Immature natural killer cell (primary cell): ENCODE data around the gene SPAG7. TPM values are rescaled to one million over a fixed set of nuclear protein-coding genes. Genes with fewer than 3 reads are reported as not detected.

ENCODE experiments used
- DNase-seq, 3 donors: peaks; one replicate each; pipeline ENCODE4 v3.0.0; 2022; ENCODE audit warnings: mixed read lengths in 1 of 3
- H3K27ac Mint-ChIP-seq, 6 donors: one replicate each; pipeline ENCODE4 v1.8.0; 2020; ENCODE audit warnings: mixed read lengths in 6 of 6, mild to moderate bottlenecking in 5 of 6, inconsistent platforms in 4 of 6, moderate library complexity in 3 of 6
- H3K27me3 Mint-ChIP-seq, 3 donors: one replicate each; pipeline ENCODE4 v1.8.0; 2020 to 2021; ENCODE audit warnings: low read depth in 3 of 3, mild to moderate bottlenecking in 3 of 3, mixed read lengths in 3 of 3, moderate library complexity in 3 of 3, inconsistent platforms in 1 of 3
- H3K36me3 Mint-ChIP-seq, 3 donors: one replicate each; pipeline ENCODE4 v1.8.0; 2020; ENCODE audit warnings: mixed read lengths in 3 of 3, inconsistent platforms in 2 of 3, mild to moderate bottlenecking in 2 of 3
- H3K4me1 Mint-ChIP-seq, 2 donors: one replicate each; pipeline ENCODE4 v1.8.0; 2020; ENCODE audit warnings: inconsistent platforms in 2 of 2, mild to moderate bottlenecking in 2 of 2, mixed read lengths in 2 of 2, moderate library complexity in 1 of 2
- H3K4me3 Mint-ChIP-seq, 5 donors: one replicate each; pipeline ENCODE4 v1.8.0; 2020; ENCODE audit warnings: mild to moderate bottlenecking in 5 of 5, mixed read lengths in 5 of 5, inconsistent platforms in 3 of 5, moderate library complexity in 3 of 5
- H3K9me3 Mint-ChIP-seq, 6 donors: one replicate each; pipeline ENCODE4 v1.8.0; 2020; ENCODE audit warnings: mild to moderate bottlenecking in 6 of 6, mixed read lengths in 6 of 6, inconsistent platforms in 4 of 6, moderate library complexity in 3 of 6
- polyA plus RNA-seq, 3 donors: library from polyadenylated mRNA; unstranded; fragments of 300-500 nt; fragmentation: Illumina TruSeq; gene quantifications; one replicate each; pipeline ENCODE4 v1.2.3, GENCODE V29; 2021

The SPAG7 gene
- polyA plus RNA-seq, 3 donors from 2014 or later = 117 to 164 (median 155) TPM

DNA sequence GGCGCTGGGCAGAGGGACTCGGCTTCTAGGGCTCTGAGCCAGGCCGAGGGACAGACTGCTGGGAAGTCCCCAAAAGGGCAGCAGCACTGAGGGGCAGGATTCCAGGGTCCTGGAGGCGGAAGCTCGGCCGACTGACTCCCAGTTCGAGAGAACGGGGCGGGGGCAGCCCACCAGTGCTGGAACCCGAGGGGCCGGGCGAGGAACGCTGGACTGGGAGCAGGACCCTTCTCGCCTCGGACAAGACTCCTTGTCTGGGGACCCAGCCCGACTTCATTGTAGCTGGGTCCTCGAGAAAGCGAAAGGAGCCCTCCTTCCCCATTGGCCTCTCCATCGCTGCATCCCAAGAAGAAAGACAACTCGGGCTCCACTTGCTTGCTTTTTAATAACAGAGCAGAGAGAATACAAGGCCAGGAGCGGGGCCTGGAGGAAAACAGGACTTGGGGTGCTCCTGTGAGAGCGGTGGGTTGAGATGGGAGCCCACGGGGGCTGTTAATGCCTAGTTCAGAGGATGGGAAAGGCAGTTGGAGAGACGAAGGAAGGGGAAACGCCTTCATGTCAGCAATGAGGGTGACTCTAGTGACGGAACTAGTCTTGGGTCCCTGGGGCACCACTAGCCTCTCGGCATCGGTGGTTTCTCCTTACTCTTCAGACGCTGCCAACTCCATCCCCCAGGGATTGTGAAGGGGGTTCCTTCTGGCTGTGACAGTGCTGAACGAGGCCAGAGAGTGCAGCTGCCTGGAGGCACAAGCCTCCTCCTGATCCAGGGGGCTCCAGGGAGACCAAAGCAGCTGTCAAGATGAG is 20.4 kb upstream of the SPAG7 start:
- H3K4me3 Mint-ChIP-seq = peak overlapping the region; percentile 91 to 95 (median 94)
- peaks cover 0 to 2% (median 0%) of the 10 kb centered on the region in 3 donors for H3K27me3 Mint-ChIP-seq
- no peaks in the 10 kb centered on the region for H3K9me3 Mint-ChIP-seq
- peaks cover 37% of the 10 kb centered on the region in 2 donors for H3K4me1 Mint-ChIP-seq
- peaks cover 0 to 5% (median 0%) of the 10 kb centered on the region in 3 donors for H3K36me3 Mint-ChIP-seq
- peak overlapping the region; percentile 86 to 95 (median 94) for H3K27ac Mint-ChIP-seq
- DNase-seq = no peak

DNA sequence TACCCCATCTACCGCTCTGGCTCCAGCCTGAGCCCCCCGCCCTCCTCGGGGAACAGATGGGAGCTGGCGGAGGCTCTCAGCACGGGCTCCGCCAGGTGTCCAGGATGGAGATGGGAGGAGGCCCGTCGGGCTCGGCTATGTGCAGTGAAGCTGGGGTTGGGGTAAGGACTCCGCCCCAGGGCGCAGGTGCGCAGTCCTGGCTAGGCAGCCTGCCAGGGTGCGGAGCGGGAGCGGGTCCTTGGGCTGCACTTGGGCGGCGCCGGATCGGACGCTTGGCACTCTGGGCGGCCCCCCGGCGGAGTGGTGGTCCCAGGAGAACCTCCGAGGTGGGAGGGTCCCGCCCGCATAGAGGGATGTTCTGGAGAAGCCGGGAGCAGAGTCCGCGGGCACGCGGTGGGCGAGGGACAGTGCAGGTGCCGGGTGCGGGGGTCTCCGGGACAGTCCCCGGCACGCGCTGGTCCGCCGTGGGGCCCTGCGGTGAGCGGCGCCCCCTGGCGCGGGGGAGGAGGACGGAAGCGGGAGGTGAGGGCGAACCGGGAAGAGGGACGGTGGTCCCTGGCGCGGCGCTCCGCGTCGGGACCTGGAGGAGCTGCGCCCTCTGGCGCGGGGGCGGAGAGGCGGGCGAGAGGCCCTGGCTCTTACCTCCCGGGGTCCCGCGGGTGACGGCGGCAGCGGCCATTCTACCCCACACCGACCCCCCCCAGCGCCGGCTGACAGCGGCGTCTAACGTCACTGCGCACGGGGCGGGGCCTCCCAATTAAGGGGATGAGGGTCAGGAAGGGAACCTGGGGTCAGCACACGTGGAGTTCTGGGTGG is 19.5 kb upstream of the SPAG7 start, which contains the start of gene CAMTA2:
Gene CAMTA2 (minus strand): TSS at position 725 of the 816 bp plus-strand sequence. CDS start 1,453 bp downstream, outside the sequence.
- peaks cover 0 to 2% (median 0%) of the 10 kb centered on the region in 3 donors for H3K27me3 Mint-ChIP-seq
- peak within 1 kb of the TSS; percentile 91 to 95 (median 94) for H3K4me3 Mint-ChIP-seq
- peak; percentile 85 to 88 (median 86) for DNase-seq
- H3K27ac Mint-ChIP-seq = peak within 1 kb of the TSS; percentile 86 to 95 (median 94)
- peaks cover 0 to 13% (median 0%) of the 10 kb centered on the region in 3 donors for H3K36me3 Mint-ChIP-seq
- H3K9me3 Mint-ChIP-seq = no peaks in the 10 kb centered on the region
- H3K4me1 Mint-ChIP-seq = peaks cover 37% of the 10 kb centered on the region in 2 donors

DNA sequence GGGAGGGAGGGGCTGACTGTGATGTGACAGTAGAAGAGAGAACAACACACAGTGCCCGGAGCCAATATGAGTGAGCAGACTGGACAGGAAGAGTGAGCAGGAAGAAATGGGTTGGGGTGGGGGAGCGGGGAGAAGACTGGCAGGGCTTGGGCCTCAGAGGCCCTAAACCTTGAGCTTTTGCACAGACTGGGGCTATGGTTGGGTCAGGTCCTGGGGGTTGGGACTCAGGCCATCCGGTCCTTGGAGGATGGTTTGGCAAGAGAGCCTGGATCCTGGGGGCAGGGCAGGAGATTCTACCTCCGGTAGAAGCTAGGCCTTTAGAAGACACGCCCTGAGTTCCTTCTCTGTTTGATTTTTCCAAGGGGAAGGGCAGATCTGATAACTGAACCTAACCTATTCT is 18.8 kb upstream of the SPAG7 start:
- peaks cover 0 to 13% (median 0%) of the 10 kb centered on the region in 3 donors for H3K36me3 Mint-ChIP-seq
- H3K4me1 Mint-ChIP-seq = peaks cover 37% of the 10 kb centered on the region in 2 donors
- DNase-seq = no peak
- H3K27ac Mint-ChIP-seq = peak overlapping the region; percentile 40 to 95 (median 86)
- H3K9me3 Mint-ChIP-seq = no peaks in the 10 kb centered on the region
- H3K27me3 Mint-ChIP-seq = peaks cover 0 to 2% (median 2%) of the 10 kb centered on the region in 3 donors
- H3K4me3 Mint-ChIP-seq = peak overlapping the region; percentile 91 to 95 (median 94)

DNA sequence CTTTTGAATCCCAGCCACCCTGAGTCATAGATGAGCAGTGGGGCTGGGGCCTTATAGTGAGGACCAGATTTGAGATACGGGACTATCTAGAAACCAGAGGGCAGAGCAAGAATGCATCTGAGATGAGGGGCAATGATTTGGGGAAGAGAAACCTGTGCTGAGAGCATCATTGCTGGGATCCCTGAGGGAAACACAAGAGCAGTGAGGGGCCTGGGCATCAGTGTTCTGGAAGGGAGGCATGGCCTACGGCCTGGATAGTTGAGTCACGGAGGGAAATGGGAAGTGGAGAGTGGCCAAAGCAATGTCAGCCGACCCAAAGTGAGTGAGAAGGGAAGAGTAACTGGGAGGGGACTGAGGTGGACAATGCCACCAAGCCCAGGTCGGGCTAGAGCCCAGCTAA is 14.7 kb upstream of the SPAG7 start:
- H3K36me3 Mint-ChIP-seq = peaks cover 0 to 30% (median 7%) of the 10 kb centered on the region in 3 donors
- peaks cover 0 to 2% (median 0%) of the 10 kb centered on the region in 3 donors for H3K27me3 Mint-ChIP-seq
- H3K27ac Mint-ChIP-seq = peak overlapping the region in 2 of 6 donors; percentile 33 to 67
- H3K9me3 Mint-ChIP-seq = no peaks in the 10 kb centered on the region
- no peak for DNase-seq
- H3K4me3 Mint-ChIP-seq = no peak overlapping the region
- H3K4me1 Mint-ChIP-seq = peaks cover 23% of the 10 kb centered on the region in 2 donors

DNA sequence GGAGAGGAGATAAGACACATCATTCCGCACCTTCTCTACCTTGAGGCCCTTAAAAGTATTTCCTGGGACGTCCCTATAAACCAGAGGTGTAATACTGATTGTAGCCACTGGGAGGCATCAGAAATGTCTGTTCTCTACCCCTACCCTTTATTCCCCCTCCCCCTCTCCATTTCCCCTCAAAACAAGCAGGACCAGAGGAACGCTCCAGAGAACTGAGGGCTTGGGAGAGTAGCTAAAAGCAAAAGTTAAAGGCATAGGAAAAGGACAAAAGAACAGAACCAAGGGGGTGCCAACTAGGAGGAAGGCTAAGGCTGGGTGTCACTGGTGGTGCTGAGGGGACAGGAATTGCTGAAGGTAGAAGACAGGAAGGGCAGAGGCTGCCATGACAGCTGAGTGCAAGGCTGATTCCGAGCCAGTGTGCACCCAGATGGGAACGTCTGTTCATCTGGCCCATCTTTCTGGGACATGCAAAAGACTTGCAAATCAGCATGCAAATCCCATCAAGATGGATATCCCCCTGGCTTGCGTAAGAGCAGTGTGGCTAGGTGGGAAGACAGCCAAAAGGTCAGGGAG is 13.1 kb upstream of the SPAG7 start:
- H3K4me3 Mint-ChIP-seq = no peak overlapping the region

DNA sequence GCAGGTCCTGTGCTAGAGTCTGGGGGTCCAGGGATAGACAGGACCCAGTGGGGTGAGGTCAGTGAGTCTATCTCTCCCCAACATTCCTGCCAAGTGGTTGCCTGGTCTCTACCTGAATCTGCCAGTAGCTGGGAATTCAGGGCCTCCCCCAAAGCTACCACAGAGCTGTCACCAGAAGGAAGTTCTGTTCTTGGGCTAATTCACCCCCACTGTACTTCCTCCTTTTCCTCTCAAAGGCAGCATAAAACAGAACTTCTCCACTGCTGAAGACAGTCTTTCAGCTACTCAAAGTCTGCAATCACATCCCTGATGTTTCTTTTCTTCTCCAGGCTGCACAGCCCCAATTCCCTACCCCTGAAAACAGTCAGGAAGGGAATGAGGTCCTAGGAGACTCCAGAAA is 11.1 kb upstream of the SPAG7 start:
- Mint-ChIP-seq H3K4me3 (no peak overlapping the region), H3K36me3 (peaks cover 9 to 41% (median 19%) of the 10 kb centered on the region in 3 donors), H3K4me1 (peaks cover 8 to 10% of the 10 kb centered on the region in 2 donors), H3K27ac (no peak overlapping the region), H3K9me3 (no peaks in the 10 kb centered on the region), H3K27me3 (peaks cover 0 to 2% (median 0%) of the 10 kb centered on the region in 3 donors)
- DNase-seq = no peak

More for the DNA sequence above, 13.1 kb upstream of the SPAG7 start:
- H3K27me3 Mint-ChIP-seq = peaks cover 0 to 2% (median 0%) of the 10 kb centered on the region in 3 donors
- DNase-seq = peak; percentile 40 to 53 (median 48)
- H3K9me3 Mint-ChIP-seq = no peaks in the 10 kb centered on the region
- peaks cover under 1 to 36% (median 8%) of the 10 kb centered on the region in 3 donors for H3K36me3 Mint-ChIP-seq
- H3K4me1 Mint-ChIP-seq = peaks cover 12 to 13% of the 10 kb centered on the region in 2 donors
- H3K27ac Mint-ChIP-seq = peak overlapping the region; percentile 27 to 83 (median 45)

DNA sequence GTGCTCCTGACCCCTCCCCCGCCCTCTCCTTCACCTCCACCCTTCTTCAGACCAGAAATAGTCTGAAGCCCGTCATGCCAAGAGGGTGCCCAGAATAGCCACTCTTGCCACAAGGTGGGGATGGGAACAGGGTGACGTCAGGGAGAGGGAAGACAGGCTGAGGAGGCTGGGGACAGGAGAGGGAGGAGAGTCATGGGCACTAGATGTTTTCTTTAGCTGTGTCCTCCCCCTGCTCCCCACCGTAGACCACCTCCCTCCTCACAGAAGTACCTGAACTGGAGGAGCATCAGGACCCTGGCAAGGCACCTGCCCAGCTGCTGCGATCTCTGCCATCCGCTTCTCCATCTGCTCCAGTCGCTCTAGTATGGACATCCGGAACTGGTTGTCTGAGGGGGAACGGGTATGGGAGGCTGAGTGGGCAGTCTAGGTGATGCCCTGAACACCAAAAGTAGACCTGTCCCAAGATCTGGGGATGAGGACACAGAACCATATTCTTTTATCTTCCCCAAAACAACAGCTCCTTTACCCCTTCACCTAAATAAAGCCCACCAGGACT is 6.6 kb upstream of the SPAG7 start:
- DNase-seq = no peak
- no peaks in the 10 kb centered on the region for H3K9me3 Mint-ChIP-seq
- no peaks in the 10 kb centered on the region for H3K27me3 Mint-ChIP-seq
- no peak overlapping the region for H3K4me3 Mint-ChIP-seq
- H3K4me1 Mint-ChIP-seq = peaks cover 0 to 2% of the 10 kb centered on the region in 2 donors
- peaks cover 12 to 27% (median 12%) of the 10 kb centered on the region in 3 donors for H3K36me3 Mint-ChIP-seq
- no peak overlapping the region for H3K27ac Mint-ChIP-seq

DNA sequence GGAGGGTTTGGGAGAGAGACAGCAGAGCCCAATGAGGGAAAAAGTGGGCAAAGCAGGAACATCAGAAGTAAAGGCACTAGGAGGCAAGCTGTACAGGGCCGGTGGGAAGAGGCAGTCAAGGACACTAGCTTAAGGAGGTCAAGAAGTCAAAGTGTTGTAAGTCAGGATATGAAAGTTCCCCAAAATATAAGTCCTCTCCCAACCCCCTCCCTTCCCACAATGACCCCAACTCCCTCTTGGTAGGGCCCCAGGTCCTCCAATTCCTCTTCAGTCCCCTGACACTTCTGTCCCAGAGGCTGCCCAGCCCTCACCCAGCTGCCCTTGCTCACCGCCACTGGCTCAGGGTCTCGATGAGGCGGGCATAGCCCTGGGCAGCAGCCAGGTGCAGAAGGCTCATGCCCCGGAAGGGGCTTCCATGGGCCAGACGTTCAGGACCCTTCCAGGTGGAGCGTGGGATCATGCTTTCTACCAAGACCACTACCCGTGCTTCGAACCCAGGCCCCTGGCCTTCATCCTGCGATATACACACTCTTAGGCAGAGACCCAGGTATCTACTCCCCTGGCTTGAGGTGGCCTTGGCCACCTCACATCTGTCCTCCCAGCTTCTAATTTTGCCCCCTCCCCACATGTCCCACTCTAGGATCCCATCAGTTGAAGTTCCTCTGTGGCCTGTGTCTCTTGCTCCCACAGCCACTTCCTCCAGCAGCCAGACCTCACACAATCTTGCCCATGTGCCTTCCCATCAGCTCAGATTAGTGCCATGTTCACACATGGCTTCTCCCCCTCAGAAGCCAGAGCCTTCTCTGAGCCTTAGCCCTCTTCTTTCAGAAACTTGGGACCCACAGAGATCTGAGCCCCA is 5.9 kb upstream of the SPAG7 start:
- H3K4me1 Mint-ChIP-seq = peaks cover 0 to 2% of the 10 kb centered on the region in 2 donors
- no peak overlapping the region for H3K4me3 Mint-ChIP-seq
- no peak for DNase-seq
- no peaks in the 10 kb centered on the region for H3K27me3 Mint-ChIP-seq
- no peaks in the 10 kb centered on the region for H3K9me3 Mint-ChIP-seq
- H3K27ac Mint-ChIP-seq = peak overlapping the region in 1 of 6 donors; percentile 35
- H3K36me3 Mint-ChIP-seq = peaks cover 12 to 27% (median 12%) of the 10 kb centered on the region in 3 donors

DNA sequence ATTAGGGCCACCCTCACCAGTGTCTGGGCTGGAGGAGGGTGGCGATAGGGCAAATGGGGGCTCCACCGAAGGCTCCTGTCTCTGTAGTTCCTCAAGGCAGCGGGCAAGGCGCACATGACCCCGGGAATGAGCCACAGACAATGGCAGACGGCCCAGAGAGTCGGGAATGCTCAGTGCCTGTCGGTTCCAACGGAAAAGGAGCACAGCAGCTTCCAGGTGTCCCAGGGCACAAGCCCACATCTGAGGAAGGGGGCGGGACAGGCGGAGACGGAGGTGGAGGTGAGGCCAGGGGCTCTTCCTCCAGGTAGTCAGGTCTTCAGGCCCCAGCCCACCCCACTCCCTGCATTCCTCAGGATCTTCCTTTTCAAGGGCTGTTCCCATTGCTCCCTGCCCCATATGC is 5.1 kb upstream of the SPAG7 start:
- Mint-ChIP-seq H3K27ac (peak overlapping the region in 2 of 6 donors; percentile 35 to 45), H3K36me3 (peaks cover 12 to 22% (median 12%) of the 10 kb centered on the region in 3 donors)

DNA sequence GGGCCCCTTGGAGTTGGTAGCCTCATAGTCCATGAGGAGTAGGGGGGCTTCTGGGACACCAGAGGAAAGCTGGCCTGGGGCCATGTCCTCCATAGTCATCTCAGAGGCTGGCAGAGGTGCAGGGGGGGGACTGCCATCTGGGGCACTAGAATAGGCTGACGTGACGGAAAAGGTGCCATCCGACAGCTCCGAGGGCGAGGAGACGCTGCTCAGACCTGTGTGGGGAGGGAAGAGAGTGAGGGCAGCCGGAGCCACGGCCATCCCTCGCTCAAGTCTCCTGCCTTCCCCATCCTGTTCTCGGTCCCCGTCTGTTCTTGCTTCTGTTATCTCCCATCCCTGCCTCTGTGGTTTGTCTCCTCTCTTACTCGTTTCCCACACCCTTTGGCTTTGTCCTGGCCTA is 4.7 kb upstream of the SPAG7 start:
- Mint-ChIP-seq H3K4me1 (peaks cover 0 to 2% of the 10 kb centered on the region in 2 donors), H3K27ac (peak overlapping the region in 1 of 6 donors; percentile 45), H3K27me3 (no peaks in the 10 kb centered on the region), H3K9me3 (no peaks in the 10 kb centered on the region), H3K4me3 (no peak overlapping the region), H3K36me3 (peaks cover 12 to 19% (median 12%) of the 10 kb centered on the region in 3 donors)
- no peak for DNase-seq

More for the DNA sequence above, 5.1 kb upstream of the SPAG7 start:
- no peaks in the 10 kb centered on the region for H3K9me3 Mint-ChIP-seq
- peaks cover 0 to 2% of the 10 kb centered on the region in 2 donors for H3K4me1 Mint-ChIP-seq
- no peaks in the 10 kb centered on the region for H3K27me3 Mint-ChIP-seq
- no peak for DNase-seq
- H3K4me3 Mint-ChIP-seq = no peak overlapping the region

DNA sequence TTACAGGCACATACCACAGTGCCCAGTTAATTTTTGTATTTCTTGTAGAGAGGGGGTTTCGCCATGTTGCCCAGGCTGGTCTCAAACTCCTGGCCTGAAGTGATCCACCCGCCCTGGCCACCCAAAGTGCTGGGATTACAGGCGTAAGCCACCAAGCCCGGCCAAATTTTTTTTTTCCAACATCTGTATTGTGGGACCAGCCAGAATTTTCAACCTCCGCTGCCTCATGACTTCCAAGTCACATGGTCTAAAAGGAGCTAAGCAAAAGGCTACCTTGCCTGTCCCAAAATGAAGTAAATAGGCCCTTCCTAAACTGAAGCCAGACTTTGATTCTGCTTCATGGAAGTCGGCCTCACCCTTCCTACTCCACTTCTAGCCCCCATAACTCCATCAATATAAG is 4.2 kb upstream of the SPAG7 start:
- Mint-ChIP-seq H3K27me3 (no peaks in the 10 kb centered on the region), H3K9me3 (no peaks in the 10 kb centered on the region), H3K27ac (peak overlapping the region in 1 of 6 donors; percentile 57), H3K4me3 (no peak overlapping the region), H3K4me1 (peaks cover 0 to 2% of the 10 kb centered on the region in 2 donors), H3K36me3 (peaks cover 12 to 15% (median 12%) of the 10 kb centered on the region in 3 donors)
- no peak for DNase-seq

DNA sequence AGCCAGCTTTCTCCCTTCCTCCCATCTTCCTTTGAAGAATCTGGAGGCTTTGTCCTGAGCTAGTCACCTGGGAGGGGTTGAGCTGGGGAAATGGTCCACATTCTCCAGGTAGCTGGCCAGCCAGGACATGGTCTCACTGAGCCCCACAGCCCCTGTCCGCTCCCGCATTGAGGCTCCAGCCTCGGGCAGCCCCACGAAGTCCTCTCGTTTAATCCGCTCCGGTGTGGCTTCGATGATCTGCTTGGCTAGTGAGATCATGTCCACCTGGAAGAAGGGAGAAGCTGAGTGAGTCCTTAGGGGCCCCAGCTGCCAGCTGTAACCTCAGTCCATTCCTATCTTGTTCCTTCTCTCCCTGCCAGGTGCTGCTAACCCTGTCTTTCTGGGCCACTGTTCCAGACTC is 2.7 kb upstream of the SPAG7 start:
- H3K27ac Mint-ChIP-seq = peak overlapping the region in 3 of 6 donors; percentile 26 to 70 (median 31)

More for the DNA sequence above, 2.7 kb upstream of the SPAG7 start:
- peaks cover 0 to 2% (median 0%) of the 10 kb centered on the region in 3 donors for H3K27me3 Mint-ChIP-seq
- DNase-seq = no peak
- H3K36me3 Mint-ChIP-seq = peaks cover 7 to 12% (median 9%) of the 10 kb centered on the region in 3 donors
- peak overlapping the region in 2 of 5 donors; percentile 9 to 27 for H3K4me3 Mint-ChIP-seq
- H3K4me1 Mint-ChIP-seq = peaks cover 11 to 13% of the 10 kb centered on the region in 2 donors
- no peaks in the 10 kb centered on the region for H3K9me3 Mint-ChIP-seq
